Measurements from ENCODE around the gene EIF2S3B.

Gene EIF2S3B

GRCh38 chr12:10491766-10492165 lies 13.9 kb upstream of the EIF2S3B start:
- Histone ChIP-seq H3K27ac (ENCODE audit: low read length) (no peak overlapping the region), H3K4me3 (ENCODE audit: low read length) (no peak overlapping the region), H3K9ac (ENCODE audit: low read length) (no peak overlapping the region), H3K4me2 (ENCODE audit: low read depth, low read length) (no peak overlapping the region), H3K79me2 (ENCODE audit: low read length) (no peaks in the 10 kb centered on the region), H3K4me1 (ENCODE audit: low read length) (no peaks in the 10 kb centered on the region), H3F3A (ENCODE audit: insufficient read depth, low read length) (no peaks in the 10 kb centered on the region), H3K9me2 (replicated peaks; ENCODE audit: insufficient read depth, low read length) (no peaks in the 10 kb centered on the region), H2AFZ (ENCODE audit: low read length) (no peak overlapping the region), H3K9me3 (replicated peaks; ENCODE audit: insufficient read depth, low read length) (no peaks in the 10 kb centered on the region), H3K27me3 (replicated peaks; ENCODE audit: insufficient read depth, low read length) (no peaks in the 10 kb centered on the region), H4K20me1 (ENCODE audit: insufficient read depth, low read length) (no peaks in the 10 kb centered on the region), H3K36me3 (replicated peaks; ENCODE audit: insufficient read depth, low read length) (no peaks in the 10 kb centered on the region)
- TF ChIP-seq EZH2phosphoT487 (IDR thresholded peaks at IDR 0.05; ENCODE audit: low read length) (no peak), EZH2 (optimal IDR thresholded peaks at IDR 0.05; ENCODE audit: low read depth, low read length) (no peak)
- TF ChIP-seq, protein P1, sequence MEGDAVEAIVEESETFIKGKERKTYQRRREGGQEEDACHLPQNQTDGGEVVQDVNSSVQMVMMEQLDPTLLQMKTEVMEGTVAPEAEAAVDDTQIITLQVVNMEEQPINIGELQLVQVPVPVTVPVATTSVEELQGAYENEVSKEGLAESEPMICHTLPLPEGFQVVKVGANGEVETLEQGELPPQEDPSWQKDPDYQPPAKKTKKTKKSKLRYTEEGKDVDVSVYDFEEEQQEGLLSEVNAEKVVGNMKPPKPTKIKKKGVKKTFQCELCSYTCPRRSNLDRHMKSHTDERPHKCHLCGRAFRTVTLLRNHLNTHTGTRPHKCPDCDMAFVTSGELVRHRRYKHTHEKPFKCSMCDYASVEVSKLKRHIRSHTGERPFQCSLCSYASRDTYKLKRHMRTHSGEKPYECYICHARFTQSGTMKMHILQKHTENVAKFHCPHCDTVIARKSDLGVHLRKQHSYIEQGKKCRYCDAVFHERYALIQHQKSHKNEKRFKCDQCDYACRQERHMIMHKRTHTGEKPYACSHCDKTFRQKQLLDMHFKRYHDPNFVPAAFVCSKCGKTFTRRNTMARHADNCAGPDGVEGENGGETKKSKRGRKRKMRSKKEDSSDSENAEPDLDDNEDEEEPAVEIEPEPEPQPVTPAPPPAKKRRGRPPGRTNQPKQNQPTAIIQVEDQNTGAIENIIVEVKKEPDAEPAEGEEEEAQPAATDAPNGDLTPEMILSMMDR (IDR thresholded peaks at IDR 0.05; ENCODE audit: low read length): no peak
- DNase-seq: no peak

GRCh38 chr12:10497602-10498001 lies 8.1 kb upstream of the EIF2S3B start:
- H3K4me1 ChIP-seq (ENCODE audit: low read length): no peaks in the 10 kb centered on the region
- H3K36me3 ChIP-seq (replicated peaks; ENCODE audit: insufficient read depth, low read length): no peaks in the 10 kb centered on the region
- DNase-seq: no peak
- H3F3A ChIP-seq (ENCODE audit: insufficient read depth, low read length): no peaks in the 10 kb centered on the region
- no peaks in the 10 kb centered on the region for H3K9me3 ChIP-seq (replicated peaks; ENCODE audit: insufficient read depth, low read length)
- H3K27me3 ChIP-seq (replicated peaks; ENCODE audit: insufficient read depth, low read length): no peaks in the 10 kb centered on the region
- no peak for TF ChIP-seq EZH2phosphoT487 (IDR thresholded peaks at IDR 0.05; ENCODE audit: low read length)
- no peak for TF ChIP-seq EZH2 (optimal IDR thresholded peaks at IDR 0.05; ENCODE audit: low read depth, low read length)
- TF ChIP-seq, protein P1 (IDR thresholded peaks at IDR 0.05; ENCODE audit: low read length): no peak
- no peaks in the 10 kb centered on the region for H4K20me1 ChIP-seq (ENCODE audit: insufficient read depth, low read length)
- no peak overlapping the region for H3K9ac ChIP-seq (ENCODE audit: low read length)
- no peak overlapping the region for H3K27ac ChIP-seq (ENCODE audit: low read length)
- no peak overlapping the region for H2AFZ ChIP-seq (ENCODE audit: low read length)
- no peaks in the 10 kb centered on the region for H3K79me2 ChIP-seq (ENCODE audit: low read length)
- H3K9me2 ChIP-seq (replicated peaks; ENCODE audit: insufficient read depth, low read length): no peaks in the 10 kb centered on the region
- H3K4me2 ChIP-seq (ENCODE audit: low read depth, low read length): no peak overlapping the region
- H3K4me3 ChIP-seq (ENCODE audit: low read length): no peak overlapping the region

DNA sequence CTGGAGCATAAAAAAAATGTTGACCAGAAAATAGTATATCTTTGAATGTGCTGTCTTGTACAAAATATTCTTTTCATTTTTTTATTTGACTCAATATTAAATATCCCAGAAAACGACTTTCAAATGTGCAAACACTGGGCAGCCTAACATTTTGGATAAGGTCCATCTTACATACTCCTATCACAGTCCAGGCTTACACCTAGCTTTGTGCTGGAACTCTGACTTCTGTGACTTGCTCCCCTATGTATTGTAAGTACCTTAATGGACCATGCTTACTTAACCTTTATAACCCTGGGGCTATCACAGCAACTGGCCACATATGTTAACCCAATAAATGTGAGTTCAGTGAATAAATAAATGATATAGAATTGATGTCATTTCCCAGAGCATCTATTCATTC lies 7.6 kb upstream of the EIF2S3B start:
- TF ChIP-seq EZH2phosphoT487 (IDR thresholded peaks at IDR 0.05; ENCODE audit: low read length): no peak
- no peaks in the 10 kb centered on the region for H3K36me3 ChIP-seq (replicated peaks; ENCODE audit: insufficient read depth, low read length)
- no peaks in the 10 kb centered on the region for H3K27me3 ChIP-seq (replicated peaks; ENCODE audit: insufficient read depth, low read length)
- no peak overlapping the region for H3K9ac ChIP-seq (ENCODE audit: low read length)
- H3K79me2 ChIP-seq (ENCODE audit: low read length): no peaks in the 10 kb centered on the region
- no peaks in the 10 kb centered on the region for H4K20me1 ChIP-seq (ENCODE audit: insufficient read depth, low read length)
- H3K4me3 ChIP-seq (ENCODE audit: low read length): no peak overlapping the region
- no peaks in the 10 kb centered on the region for H3K9me3 ChIP-seq (replicated peaks; ENCODE audit: insufficient read depth, low read length)
- DNase-seq: no peak
- no peak overlapping the region for H3K4me2 ChIP-seq (ENCODE audit: low read depth, low read length)
- no peaks in the 10 kb centered on the region for H3K9me2 ChIP-seq (replicated peaks; ENCODE audit: insufficient read depth, low read length)
- H3F3A ChIP-seq (ENCODE audit: insufficient read depth, low read length): no peaks in the 10 kb centered on the region
- H3K4me1 ChIP-seq (ENCODE audit: low read length): no peaks in the 10 kb centered on the region
- H3K27ac ChIP-seq (ENCODE audit: low read length): no peak overlapping the region
- H2AFZ ChIP-seq (ENCODE audit: low read length): no peak overlapping the region

- no peak overlapping the region for H3K9ac ChIP-seq (ENCODE audit: low read length)
- no peak overlapping the region for H3K27ac ChIP-seq (ENCODE audit: low read length)
- no peaks in the 10 kb centered on the region for H3K36me3 ChIP-seq (replicated peaks; ENCODE audit: insufficient read depth, low read length)
- H4K20me1 ChIP-seq (ENCODE audit: insufficient read depth, low read length): no peaks in the 10 kb centered on the region
- no peaks in the 10 kb centered on the region for H3K79me2 ChIP-seq (ENCODE audit: low read length)
- H3K4me3 ChIP-seq (ENCODE audit: low read length): no peak overlapping the region
- H3K4me2 ChIP-seq (ENCODE audit: low read depth, low read length): no peak overlapping the region
- no peaks in the 10 kb centered on the region for H3K9me3 ChIP-seq (replicated peaks; ENCODE audit: insufficient read depth, low read length)
- TF ChIP-seq, protein P1 (IDR thresholded peaks at IDR 0.05; ENCODE audit: low read length): 0 out of 2 replicates have a peak, but pooled peaks have one; percentile 13
- TF ChIP-seq EZH2 (optimal IDR thresholded peaks at IDR 0.05; ENCODE audit: low read depth, low read length) (no peak), EZH2phosphoT487 (IDR thresholded peaks at IDR 0.05; ENCODE audit: low read length) (no peak)
- no peaks in the 10 kb centered on the region for H3K27me3 ChIP-seq (replicated peaks; ENCODE audit: insufficient read depth, low read length)
- no peaks in the 10 kb centered on the region for H3F3A ChIP-seq (ENCODE audit: insufficient read depth, low read length)
- no peaks in the 10 kb centered on the region for H3K9me2 ChIP-seq (replicated peaks; ENCODE audit: insufficient read depth, low read length)
- no peak overlapping the region for H2AFZ ChIP-seq (ENCODE audit: low read length)
- no peak for DNase-seq
- no peaks in the 10 kb centered on the region for H3K4me1 ChIP-seq (ENCODE audit: low read length)
These were observed 4.7 kb upstream of the EIF2S3B start for GRCh38 chr12:10501030-10501429.

Data from MM.1S (cell line).